ENCODE results near the gene SLC35G2.

DNA sequence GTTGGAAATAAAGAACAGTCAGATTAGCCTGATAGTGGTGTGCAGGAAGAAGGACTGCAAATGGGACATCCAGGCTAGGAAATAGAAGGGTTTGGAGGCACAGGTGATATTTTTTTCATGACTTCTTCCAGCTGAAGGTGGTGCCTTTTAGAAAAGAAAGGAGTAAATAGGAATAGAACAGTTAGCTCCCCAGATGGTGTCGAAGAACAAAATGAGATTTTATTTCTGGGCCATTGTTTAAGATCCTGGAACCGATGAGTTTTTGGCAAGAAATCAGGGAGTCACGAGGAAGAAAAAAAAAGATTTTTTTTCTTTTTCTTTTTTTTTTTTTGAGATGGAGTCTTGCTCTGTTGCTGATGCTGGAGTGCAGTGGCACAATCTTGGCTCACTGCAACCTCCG is 33.3 kb downstream of the SLC35G2 start:
- TF ChIP-seq, protein P1, sequence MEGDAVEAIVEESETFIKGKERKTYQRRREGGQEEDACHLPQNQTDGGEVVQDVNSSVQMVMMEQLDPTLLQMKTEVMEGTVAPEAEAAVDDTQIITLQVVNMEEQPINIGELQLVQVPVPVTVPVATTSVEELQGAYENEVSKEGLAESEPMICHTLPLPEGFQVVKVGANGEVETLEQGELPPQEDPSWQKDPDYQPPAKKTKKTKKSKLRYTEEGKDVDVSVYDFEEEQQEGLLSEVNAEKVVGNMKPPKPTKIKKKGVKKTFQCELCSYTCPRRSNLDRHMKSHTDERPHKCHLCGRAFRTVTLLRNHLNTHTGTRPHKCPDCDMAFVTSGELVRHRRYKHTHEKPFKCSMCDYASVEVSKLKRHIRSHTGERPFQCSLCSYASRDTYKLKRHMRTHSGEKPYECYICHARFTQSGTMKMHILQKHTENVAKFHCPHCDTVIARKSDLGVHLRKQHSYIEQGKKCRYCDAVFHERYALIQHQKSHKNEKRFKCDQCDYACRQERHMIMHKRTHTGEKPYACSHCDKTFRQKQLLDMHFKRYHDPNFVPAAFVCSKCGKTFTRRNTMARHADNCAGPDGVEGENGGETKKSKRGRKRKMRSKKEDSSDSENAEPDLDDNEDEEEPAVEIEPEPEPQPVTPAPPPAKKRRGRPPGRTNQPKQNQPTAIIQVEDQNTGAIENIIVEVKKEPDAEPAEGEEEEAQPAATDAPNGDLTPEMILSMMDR (IDR thresholded peaks at IDR 0.05; ENCODE audit: low read length), result no peak
- TF ChIP-seq EZH2 (optimal IDR thresholded peaks at IDR 0.05; ENCODE audit: low read depth, low read length), result no peak
